OCI-M2 (cell line): ENCODE results near the gene TBCCD1.

ENCODE experiments used
- DNase-seq: peaks from one replicate; lab custom pipeline; 2025; ENCODE audit not compliant: unreplicated experiment; lab: John Stamatoyannopoulos, UW

The TBCCD1 gene

GRCh38 chr3:186497608-186498007 lies 69.5 kb downstream of the TBCCD1 start:
- DNase-seq, result no peak

DNA sequence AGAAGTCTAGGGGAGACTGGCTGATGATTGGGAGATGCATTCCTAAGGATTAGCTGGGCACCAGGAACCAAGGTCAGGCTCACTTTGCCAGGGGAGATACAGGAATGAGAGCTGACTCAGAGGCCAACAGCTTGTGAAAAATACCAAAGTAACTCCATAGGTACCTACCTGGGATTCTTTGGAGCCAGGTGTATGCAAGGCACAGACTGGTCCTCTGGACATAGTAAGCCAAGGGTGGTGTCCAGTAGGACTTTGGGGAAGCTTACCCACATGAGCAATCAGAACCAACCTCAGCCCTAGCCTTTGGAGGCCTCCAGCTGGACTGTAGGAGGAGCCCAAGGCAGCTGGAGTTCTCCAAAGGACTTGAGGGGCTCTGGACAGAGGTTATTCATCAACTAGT lies 70.5 kb downstream of the TBCCD1 start:
- no peak for DNase-seq
